ENCODE measurements around the gene RXRB.
"Not testable (repeated sequence)": the region's sequence is repeated elsewhere in the genome, so short reads cannot be mapped to it uniquely, and the experiment has no call there.

RXRB gene

DNA sequence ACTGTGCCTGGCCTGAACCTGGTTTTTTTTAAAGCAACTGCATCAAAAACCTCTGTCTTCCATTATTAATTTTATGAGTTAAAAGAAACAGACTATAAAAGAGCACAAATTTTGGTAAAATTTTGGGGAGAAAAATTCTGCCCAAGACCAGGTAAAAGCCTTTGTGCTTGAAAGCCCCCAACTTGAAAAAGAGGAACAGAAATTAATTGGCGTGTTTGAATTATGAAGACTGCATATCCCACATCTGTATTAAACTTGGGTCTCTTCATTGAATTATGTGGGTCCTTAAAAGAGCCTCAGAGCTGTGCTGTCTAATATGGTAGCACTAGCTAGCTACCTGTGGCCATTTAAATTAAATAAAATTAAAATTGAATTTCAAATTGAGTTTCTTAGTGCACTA is 49.4 kb downstream of the RXRB start:
- no peak overlapping the region for H3K4me2 ChIP-seq

DNA sequence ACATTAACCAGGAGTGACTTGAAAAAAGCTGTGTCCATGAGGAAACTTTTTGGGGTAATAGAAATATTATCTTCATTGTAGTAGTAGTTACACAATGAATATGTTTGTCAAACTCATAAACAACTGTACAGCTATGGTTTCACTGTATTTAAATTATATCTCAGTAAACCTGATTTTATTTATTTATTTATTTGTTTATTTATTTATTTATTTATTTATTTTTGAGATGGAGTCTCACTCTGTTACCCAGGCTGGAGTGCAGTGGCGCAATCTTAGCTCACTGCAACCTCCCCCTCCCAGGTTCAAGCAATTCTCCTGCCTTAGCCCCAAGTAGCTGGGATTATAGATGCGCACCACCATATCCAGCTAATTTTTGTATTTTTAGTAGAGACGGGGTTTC is 49.9 kb downstream of the RXRB start:
- not testable (repeated sequence) for H3K36me3 ChIP-seq

More for the DNA sequence above, 49.4 kb downstream of the RXRB start:
- no peaks in the 10 kb centered on the region for H4K20me1 ChIP-seq
- H3K4me1 ChIP-seq, result no peaks in the 10 kb centered on the region
- peaks cover 28% of the 10 kb centered on the region for H3K9me3 ChIP-seq
- no peak for TF ChIP-seq Cebpa-rat (IDR thresholded peaks at IDR 0.05)
- no peak overlapping the region for H3K27ac ChIP-seq
- no peaks in the 10 kb centered on the region for H3K27me3 ChIP-seq
- no peak overlapping the region for H3K9ac ChIP-seq
- H3K4me3 ChIP-seq, result no peak overlapping the region
- no peaks in the 10 kb centered on the region for H3K36me3 ChIP-seq

DNA sequence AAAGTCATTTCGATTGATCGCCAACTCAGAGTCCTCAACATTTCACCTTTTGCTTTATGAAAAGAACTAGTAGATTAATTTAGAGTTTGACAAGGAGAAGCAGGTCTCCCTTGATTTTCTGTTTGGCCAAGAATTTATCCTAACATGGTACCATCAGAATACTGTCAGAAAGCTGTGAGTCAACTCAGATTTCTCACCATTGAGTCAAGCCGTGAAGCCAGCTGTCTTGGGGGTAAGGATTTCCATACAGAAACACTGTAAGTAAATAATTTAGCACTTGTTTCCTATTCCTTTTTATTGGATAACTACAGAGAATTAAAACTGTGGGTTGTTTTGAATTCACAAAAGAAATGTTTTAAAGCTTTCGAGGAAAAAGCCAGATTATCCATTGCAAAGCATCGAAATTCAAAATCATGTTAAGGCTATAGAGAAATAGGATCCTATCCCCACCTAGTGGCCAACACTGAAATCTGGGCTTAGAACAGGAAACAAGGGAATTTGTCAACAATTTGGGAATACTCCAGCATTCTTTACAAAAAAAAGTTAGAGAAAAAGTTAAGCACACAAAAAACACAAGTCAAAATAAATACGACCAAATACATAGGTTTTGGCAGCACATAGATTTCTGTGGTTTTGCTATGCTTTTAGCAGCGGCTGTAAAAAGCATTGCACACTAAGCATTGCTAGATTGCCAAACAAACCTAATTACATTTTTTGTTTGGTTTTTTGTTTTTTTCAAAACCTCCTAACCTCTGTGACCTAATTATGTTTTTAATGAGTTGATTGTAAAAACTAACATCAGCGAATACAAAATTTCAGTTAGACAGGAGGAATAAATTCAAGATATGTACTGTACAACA is 52.4 kb downstream of the RXRB start:
- H3K36me3 ChIP-seq, result no peaks in the 10 kb centered on the region
- H4K20me1 ChIP-seq, result no peaks in the 10 kb centered on the region
- H3K27me3 ChIP-seq, result no peaks in the 10 kb centered on the region
- H3K9ac ChIP-seq, result no peak overlapping the region
- H3K27ac ChIP-seq, result no peak overlapping the region
- peaks cover 24% of the 10 kb centered on the region for H3K9me3 ChIP-seq
- no peak overlapping the region for H3K4me2 ChIP-seq
- no peak for TF ChIP-seq Cebpa-rat (IDR thresholded peaks at IDR 0.05)
- peaks cover 18% of the 10 kb centered on the region for H3K4me1 ChIP-seq
- H3K4me3 ChIP-seq, result no peak overlapping the region

More for the DNA sequence above, 49.9 kb downstream of the RXRB start:
- H3K9ac ChIP-seq, H4K20me1 ChIP-seq, H3K4me2 ChIP-seq, H3K27me3 ChIP-seq, H3K4me3 ChIP-seq, H3K27ac ChIP-seq, H3K4me1 ChIP-seq: not testable (repeated sequence)
- H3K9me3 ChIP-seq, result peaks cover 28% of the 10 kb centered on the region

DNA sequence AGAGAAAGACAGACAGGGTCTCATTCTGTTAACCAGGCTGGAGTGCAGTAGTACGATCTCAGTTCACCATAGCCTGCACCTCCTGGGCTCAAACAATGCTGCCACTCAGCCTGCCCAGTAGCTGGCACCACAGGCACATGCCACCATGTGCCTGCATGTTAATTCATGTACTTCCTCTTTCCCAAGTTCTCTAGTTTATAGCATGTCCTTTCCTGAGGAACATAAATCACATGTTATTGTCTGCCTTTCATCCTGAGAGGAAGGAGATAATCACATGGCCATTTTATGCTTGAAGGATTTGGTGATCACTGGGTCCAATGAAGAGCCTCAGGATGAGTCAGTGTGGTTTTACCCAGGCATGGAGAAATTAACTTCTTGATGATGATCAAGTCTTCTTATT is 56.1 kb downstream of the RXRB start:
- Histone ChIP-seq H3K27me3 (no peaks in the 10 kb centered on the region), H3K9ac (no peak overlapping the region), H3K9me3 (no peaks in the 10 kb centered on the region; the same call in 1 of the 2 replicates), H3K4me1 (peaks cover 31% of the 10 kb centered on the region), H3K4me3 (no peak overlapping the region), H3K27ac (no peak overlapping the region; the same call in 1 of the 2 replicates), H3K4me2 (peak overlapping the region; percentile 10; the same call in 1 of the 2 replicates), H4K20me1 (no peaks in the 10 kb centered on the region), H3K36me3 (no peaks in the 10 kb centered on the region)
- no peak for TF ChIP-seq Cebpa-rat (IDR thresholded peaks at IDR 0.05)
